Body of pancreas (tissue), 4 donors: ENCODE data around the gene CLIC3.

Source experiments
- CTCF ChIP-seq, 7 experiments: fragments of 450-650 bp in 4 of 7; fragments of 200-600 bp in 3 of 7; sonication (generic) in 3 of 7; IDR thresholded peaks; one replicate each; pipeline ENCODE4 v1.5.1; 2016 to 2019; ENCODE audit warnings: antibody characterized with exemption in 7 of 7
- POLR2A ChIP-seq, 3 donors: fragments of 450-650 bp; IDR thresholded peaks; one replicate each; pipeline ENCODE4 v1.6.1; 2016; ENCODE audit warnings: antibody characterized with exemption in 3 of 3, mild to moderate bottlenecking in 2 of 3

- no peak for TF ChIP-seq CTCF (IDR thresholded peaks at IDR 0.05)
- TF ChIP-seq POLR2A (IDR thresholded peaks at IDR 0.05), result no peak
Measured at GRCh38 chr9:136968333-136969127, 27.8 kb downstream of the CLIC3 start.
